Ramos (cell line): Measurements from ENCODE around the gene AHSP.
"Not testable (repeated sequence)": the region's sequence is repeated elsewhere in the genome, so short reads cannot be mapped to it uniquely, and the experiment has no call there.

Experiments used
- in situ Hi-C: fragments of 300-500 bp; cut with MboI; formaldehyde crosslinking; loops from one replicate; pipeline ENCODE4 v1.14.3; 2022; ENCODE audit warnings: low sequenced_read_pairs; ENCODE audit not compliant: unreplicated experiment

AHSP gene

GRCh38 chr16:31499928-31500327, 27.8 kb upstream of the AHSP start:
- in situ Hi-C loops = no loop called here

DNA sequence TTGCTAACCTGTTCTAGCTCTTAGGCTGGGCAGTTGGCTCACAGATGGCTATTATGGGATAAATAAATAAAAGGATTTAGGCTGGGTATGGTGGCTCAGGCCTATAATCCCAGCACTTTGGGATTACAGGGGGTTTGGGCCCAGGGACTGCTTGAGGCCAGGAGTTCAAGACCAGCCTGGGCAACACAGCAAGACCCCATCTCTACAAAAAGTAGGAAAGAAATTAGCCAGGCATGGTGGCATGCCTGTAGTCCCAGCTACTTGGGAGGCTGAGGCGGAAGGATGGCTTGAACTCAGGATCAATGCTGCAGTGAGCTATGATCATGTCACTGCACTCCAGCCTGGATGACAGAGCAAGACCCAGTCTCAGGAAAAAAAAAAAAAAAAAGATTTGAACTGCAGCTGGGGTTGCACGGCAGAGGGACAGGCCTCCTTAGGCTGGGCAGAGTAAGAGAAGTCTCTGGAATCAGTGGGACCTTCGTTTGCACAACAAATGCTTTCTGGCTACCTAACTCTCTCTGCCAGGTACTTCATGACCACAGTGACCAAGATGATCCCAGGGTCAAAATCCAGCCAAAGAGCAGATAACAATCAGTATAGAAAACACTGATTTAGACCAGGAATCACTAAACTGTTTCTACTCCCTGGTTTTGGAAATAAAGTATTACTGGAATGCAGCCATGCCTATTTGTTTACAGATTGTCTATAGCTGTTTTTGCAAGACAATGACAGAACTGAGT, 26.3 kb upstream of the AHSP start:
- in situ Hi-C loops = no loop called here

GRCh38 chr16:31501966-31502348, 25.7 kb upstream of the AHSP start:
- in situ Hi-C loops = no loop called here

GRCh38 chr16:31502981-31503380, 24.7 kb upstream of the AHSP start:
- in situ Hi-C loops = no loop called here

DNA sequence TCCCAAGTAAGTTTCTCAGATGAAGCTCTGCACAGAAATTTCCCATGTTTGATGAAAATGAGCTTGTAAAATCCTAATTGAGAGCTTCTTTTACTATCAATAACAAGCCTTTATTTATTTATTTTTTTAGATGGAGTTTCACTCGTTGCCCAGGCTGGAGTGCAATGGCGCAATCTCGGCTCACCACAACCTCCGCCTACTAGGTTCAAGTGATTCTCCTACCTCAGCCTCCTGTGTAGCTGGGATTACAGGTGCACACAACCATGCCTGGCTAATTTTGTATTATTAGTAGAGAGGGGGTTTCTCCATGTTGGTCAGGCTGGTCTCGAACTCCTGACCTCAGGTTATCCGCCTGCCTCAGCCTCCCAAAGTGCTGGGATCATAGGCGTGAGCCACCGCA, 24.1 kb upstream of the AHSP start:
- in situ Hi-C loops = not testable (repeated sequence)

GRCh38 chr16:31504159-31504558, 23.5 kb upstream of the AHSP start:
- in situ Hi-C loops = no loop called here

- in situ Hi-C loops = no loop called here
These were observed 22.2 kb upstream of the AHSP start for GRCh38 chr16:31505483-31505882.

GRCh38 chr16:31507617-31507928, 20.1 kb upstream of the AHSP start:
- in situ Hi-C loops = no loop called here

- in situ Hi-C loops = no loop called here
These were observed 19.6 kb upstream of the AHSP start, which contains the start of gene RUSF1 for GRCh38 chr16:31507929-31508705. Gene RUSF1, minus strand, starts transcription at chr16:31508391. Its CDS starts 18 bp downstream, at chr16:31508373.

- in situ Hi-C loops = no loop called here
These were observed 18.9 kb upstream of the AHSP start for GRCh38 chr16:31508706-31509195.

- in situ Hi-C loops = no loop called here
These were observed 14.6 kb upstream of the AHSP start for GRCh38 chr16:31513126-31513525.

- in situ Hi-C loops = no loop called here
These were observed 13.8 kb upstream of the AHSP start for GRCh38 chr16:31513884-31514283.

DNA sequence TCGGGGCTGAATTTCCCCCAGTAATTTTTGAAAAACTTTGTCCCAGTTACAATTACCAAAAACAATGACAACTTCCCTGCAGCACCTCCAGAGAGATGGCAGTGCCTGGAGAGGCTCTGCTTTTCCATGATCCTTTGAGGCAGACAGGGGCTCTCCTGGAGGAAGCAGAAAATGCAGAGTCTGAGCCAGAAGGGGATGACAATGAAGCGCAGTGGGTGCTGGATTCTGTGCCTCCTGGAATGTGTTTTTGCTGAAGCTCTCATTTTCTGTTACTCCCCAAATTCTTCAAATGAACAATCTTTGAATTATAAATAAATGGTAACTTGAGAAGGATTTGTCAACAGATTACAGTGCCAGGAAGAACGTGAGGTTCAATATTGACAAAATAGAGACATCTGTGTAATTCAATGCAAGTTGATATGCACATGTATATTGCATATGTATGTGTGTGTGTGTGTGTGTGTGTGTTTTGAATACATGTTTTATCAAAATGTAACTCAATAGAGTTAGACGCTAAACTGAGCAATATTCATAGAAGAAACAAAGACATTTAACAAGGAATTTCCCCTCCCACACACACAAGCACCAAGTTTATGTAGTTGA, 9.8 kb upstream of the AHSP start:
- in situ Hi-C loops = no loop called here

- in situ Hi-C loops = no loop called here
These were observed 7.8 kb upstream of the AHSP start for GRCh38 chr16:31519759-31520431.

DNA sequence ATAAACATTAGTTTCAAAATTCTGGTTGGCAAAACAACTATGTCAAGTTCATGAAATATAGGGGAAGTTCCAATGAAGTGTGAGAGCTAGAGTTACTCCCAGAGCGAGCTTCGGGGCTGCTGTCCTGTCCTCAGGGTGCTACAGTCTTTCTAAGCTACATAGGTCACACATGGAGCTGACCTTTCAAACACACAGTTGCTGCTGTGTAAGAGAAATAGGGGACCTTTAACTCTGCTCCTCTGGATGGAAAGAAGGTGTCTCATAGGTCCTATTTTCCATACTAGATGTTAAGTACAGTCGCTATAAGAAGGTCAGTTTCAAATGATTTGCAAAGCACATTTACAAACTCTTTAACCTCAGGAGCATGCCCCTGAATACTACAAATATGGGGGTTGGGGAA, 6.3 kb upstream of the AHSP start:
- in situ Hi-C loops = no loop called here

DNA sequence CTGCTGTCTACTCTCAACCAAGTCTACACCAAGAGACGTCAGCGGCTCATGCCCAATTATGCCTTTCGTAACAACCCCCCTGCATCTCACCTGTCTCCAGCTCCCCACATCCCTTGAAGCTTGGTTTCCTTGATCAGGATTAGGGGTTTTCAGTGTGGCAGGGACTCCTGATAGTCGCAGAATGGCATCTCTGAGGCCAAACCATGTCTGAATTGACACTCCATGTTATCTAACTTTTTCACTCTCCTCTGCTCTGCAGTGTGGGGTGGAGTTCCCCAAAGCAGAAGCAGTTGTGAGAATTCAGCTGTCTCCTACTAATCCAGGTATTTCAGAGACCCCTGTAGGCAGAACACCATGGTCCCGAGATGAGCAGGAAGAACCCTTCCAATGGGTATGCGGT, 5.6 kb upstream of the AHSP start:
- in situ Hi-C loops = no loop called here

DNA sequence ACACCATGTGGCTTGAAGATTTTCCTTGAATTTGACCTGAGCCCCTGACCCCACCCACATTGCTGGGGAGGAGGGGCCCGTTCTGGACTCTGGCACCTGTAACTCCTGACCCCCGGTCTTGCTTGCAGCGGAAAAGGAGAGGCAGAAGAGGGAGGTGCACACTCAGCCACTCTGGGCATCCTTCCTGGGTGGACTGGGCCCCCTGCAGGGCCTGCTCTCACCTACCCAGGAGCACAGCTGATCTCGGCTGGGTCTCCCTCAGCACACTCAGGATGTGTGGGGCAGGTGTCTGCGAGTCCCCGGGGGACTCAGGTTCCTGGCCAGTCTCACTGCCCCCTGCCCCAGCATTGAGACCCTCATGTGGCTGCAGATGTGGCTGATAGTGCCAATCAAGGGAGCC, 3.9 kb upstream of the AHSP start:
- in situ Hi-C loops = not testable (repeated sequence)

DNA sequence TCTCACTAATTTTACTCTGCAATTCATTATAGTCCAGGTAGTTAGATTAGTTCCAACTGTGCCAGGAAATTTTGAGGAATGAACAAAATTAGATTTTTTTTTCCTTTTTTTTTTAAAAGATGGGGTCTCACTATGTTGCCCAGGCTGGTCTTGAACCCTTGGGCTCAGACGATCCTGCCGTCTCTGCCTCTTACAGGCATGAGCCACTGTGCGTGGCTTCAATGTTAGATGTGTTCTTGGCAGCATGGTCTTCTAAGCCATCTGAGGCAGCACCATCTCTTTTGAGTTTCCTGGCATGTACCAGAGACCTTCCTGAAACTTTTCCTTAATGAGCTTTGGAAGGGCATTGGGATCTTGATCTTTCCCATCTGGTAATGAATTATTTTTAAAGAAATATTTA, 2.6 kb upstream of the AHSP start:
- in situ Hi-C loops = no loop called here

GRCh38 chr16:31528523-31529107, 915 bp downstream of the AHSP start:
- in situ Hi-C loops = no loop called here

DNA sequence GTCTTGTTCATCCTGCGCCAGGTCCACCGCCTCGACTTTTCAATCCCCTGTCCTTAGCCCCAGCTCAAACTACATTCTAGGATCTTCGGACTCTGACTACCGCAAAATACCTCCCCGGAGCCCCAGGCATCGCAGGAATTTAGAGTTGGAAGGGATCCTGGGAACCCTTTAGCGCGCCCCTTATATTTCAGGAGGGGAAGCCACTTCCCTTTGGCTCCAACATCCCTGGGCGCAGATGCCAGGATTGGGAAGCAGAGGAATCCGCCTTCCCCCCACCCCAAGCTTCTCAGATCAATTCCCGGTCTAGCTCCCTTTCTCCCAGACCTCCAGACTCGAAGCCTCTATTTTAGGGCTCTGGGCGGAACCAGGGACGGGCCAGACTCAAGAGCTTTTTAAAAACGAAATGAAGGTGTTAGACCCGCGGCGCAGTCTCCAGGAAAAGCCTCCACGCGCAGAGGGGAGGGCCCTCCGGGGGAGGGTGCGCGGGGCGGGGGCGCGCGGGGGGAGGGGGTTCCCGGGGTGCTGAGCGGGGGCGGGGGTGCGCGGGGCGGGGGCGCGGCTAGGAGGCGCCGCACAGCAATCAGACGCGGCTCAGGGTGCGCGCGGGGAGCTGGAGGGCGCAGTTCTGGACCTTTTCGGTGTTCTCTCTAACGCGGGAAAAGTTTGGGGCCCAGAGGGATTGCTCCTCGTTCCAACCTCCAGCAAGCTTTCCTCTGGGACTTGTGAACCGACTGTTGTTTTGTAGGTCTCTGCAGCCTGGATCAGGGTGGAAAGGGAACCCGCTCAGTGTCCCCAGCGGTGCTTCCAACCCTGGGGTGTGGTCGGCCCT, 1.6 kb downstream of the AHSP start:
- in situ Hi-C loops = no loop called here
